DND-41 (cell line): ENCODE data around the gene ENPP1.

Experiments
- CTCF ChIP-seq: IDR thresholded peaks from 2 replicates; pipeline ENCODE4 v1.5.1; 2012; ENCODE audit warnings: borderline replicate concordance, low read length, moderate library complexity, mild to moderate bottlenecking; ENCODE audit not compliant: poor library complexity, severe bottlenecking; ENCODE audit errors: extremely low read depth
- EZH2 ChIP-seq: IDR thresholded peaks from 3 replicates; pipeline ENCODE4 v1.6.1; 2012; ENCODE audit warnings: borderline replicate concordance, low read depth, mild to moderate bottlenecking, moderate library complexity, low read length, inconsistent platforms; ENCODE audit not compliant: severe bottlenecking

- TF ChIP-seq CTCF (no peak), EZH2 (no peak)
These were observed 104.1 kb downstream of the ENPP1 start for GRCh38 chr6:131911951-131912350.
